ENCODE measurements around the gene SH2D2A.

SH2D2A gene

DNA sequence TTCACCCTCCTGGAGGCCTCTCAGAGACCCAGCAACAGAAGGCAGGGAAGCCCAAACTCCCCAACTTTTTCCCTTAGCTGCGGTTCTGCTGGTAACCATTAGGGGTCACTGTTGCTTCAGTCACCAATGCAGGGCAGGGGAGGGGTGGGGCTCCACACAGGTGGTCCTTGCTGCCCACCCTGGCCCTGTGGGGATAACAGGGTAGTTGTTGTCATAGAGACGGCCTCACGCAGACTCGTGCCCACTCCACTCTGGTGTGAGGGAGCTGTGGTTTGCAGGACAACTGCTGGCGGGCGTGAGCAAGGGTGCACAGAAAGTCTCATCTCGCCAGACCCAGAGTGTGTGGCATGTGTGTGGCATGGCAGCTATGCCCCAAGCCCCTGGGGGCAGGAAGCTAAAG lies 22.3 kb upstream of the SH2D2A start:
- no peak overlapping the region for H3K4me3 ChIP-seq (ENCODE audit: low read length)
- H3K27me3 ChIP-seq (replicated peaks; ENCODE audit: control insufficient read depth, insufficient read depth, low read length): peaks cover 44% of the 10 kb centered on the region
- DNase-seq (ENCODE audit: low read depth): peak; percentile 66
- H3K9me3 ChIP-seq (ENCODE audit: control insufficient read depth, low read length): no peaks in the 10 kb centered on the region
- no peak overlapping the region for H3K9ac ChIP-seq (ENCODE audit: low read length)
- no peaks in the 10 kb centered on the region for H3K36me3 ChIP-seq (ENCODE audit: control insufficient read depth, insufficient read depth, low read length, severe bottlenecking)
- H3K4me1 ChIP-seq (ENCODE audit: control insufficient read depth, insufficient read depth, low read length): no peaks in the 10 kb centered on the region

DNA sequence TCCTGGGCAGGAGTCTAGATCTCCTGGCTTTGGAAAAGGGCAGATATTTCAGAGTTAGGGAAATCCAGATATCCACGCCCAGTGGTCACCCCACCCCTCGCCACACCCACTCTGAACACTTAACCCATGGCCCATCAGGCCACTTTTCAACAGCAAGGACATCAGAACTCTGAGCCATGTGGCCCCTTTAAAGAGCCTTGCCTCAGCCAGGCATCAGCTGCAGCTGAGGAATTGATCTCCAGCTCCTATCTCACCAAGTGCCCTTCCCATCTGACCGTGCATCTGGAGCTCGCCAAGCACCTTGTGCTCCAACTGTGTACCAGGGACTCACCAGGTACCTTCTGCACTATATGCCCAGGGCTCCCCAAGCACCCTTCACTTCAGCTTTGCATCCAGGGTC lies 20.2 kb upstream of the SH2D2A start:
- Histone ChIP-seq H3K9ac (ENCODE audit: low read length) (no peak overlapping the region), H3K4me3 (ENCODE audit: low read length) (no peak overlapping the region), H3K36me3 (ENCODE audit: control insufficient read depth, insufficient read depth, low read length, severe bottlenecking) (no peaks in the 10 kb centered on the region), H3K4me1 (ENCODE audit: control insufficient read depth, insufficient read depth, low read length) (no peaks in the 10 kb centered on the region), H3K9me3 (ENCODE audit: control insufficient read depth, low read length) (no peaks in the 10 kb centered on the region), H3K27me3 (replicated peaks; ENCODE audit: control insufficient read depth, insufficient read depth, low read length) (peaks cover 49% of the 10 kb centered on the region)
- no peak for DNase-seq (ENCODE audit: low read depth)

DNA sequence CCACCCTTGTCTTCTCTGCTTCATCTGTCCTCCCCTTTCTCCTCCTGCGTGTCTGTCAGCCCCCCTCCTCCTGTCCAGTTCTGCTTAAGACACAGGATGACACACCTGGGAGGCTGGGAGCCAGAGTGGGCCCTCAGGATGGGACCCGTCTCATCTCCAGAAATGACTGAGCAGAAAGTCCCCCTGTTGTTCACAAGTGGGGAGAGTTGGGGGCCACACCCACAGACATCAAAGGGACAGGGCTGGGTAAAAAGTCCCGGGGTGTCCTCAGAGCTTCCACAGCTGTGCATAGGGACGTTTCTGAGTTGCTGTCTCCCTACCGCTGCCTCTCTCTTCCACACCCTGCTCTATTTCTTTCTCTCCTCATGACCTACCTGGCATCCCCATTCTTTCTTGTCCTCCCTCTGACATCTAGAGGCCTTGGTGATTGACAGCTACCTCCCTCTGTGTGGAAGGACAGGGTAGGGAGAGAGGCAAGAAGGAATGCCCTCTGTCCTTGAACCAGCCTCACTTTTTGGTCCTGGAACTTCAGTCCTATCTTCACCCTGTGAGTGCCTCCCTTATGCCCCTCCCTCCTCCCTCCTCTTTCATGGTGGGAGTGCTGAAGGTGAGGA lies 19.5 kb upstream of the SH2D2A start:
- H3K4me1 ChIP-seq (ENCODE audit: control insufficient read depth, insufficient read depth, low read length): no peaks in the 10 kb centered on the region
- H3K4me3 ChIP-seq (ENCODE audit: low read length): no peak overlapping the region
- no peaks in the 10 kb centered on the region for H3K36me3 ChIP-seq (ENCODE audit: control insufficient read depth, insufficient read depth, low read length, severe bottlenecking)
- no peak for DNase-seq (ENCODE audit: low read depth)
- H3K27me3 ChIP-seq (replicated peaks; ENCODE audit: control insufficient read depth, insufficient read depth, low read length): peaks cover 52% of the 10 kb centered on the region
- no peaks in the 10 kb centered on the region for H3K9me3 ChIP-seq (ENCODE audit: control insufficient read depth, low read length)
- no peak overlapping the region for H3K9ac ChIP-seq (ENCODE audit: low read length)

DNA sequence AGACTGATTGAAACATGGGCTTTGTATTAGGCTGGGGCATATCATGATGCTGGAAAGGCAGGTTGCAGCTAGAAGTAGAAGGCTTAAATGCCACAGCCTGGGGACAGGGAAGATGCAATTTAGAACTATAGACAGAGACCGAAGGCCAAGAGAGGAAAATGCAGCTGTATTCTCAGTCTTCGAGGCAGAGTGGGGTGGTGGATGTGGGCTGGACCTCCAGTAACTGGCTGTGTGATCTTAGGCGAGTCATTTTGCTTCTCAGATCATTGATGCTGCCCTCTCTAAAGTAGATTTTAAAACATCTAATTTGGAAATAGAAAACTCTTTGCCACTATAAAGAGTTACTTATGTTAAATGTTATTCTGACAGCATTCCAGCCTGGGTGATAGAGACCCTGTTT lies 17.7 kb upstream of the SH2D2A start:
- Histone ChIP-seq H3K9ac (ENCODE audit: low read length) (no peak overlapping the region), H3K9me3 (ENCODE audit: control insufficient read depth, low read length) (no peaks in the 10 kb centered on the region), H3K4me3 (ENCODE audit: low read length) (no peak overlapping the region), H3K27me3 (replicated peaks; ENCODE audit: control insufficient read depth, insufficient read depth, low read length) (peaks cover 46% of the 10 kb centered on the region), H3K36me3 (ENCODE audit: control insufficient read depth, insufficient read depth, low read length, severe bottlenecking) (no peaks in the 10 kb centered on the region), H3K4me1 (ENCODE audit: control insufficient read depth, insufficient read depth, low read length) (no peaks in the 10 kb centered on the region)
- no peak for DNase-seq (ENCODE audit: low read depth)

DNA sequence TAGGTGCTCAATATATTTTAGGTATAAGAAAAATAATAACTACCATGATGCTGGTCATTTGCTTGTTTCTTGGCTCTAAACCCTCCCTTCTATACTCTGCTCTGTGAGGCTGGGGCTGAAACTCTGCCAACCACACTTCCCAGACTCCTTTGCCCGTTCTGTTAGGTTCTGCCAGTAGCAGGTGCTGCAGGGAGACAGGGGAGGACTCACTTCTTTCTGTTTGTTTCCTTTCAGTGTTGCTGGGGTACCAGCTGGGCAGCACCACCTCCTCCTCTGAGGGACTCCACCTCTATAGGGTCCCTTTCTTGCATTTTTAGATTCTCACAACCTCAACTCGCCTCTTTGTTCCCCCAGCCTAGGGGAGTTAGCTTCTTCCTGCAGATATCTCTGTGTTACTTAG lies 17.0 kb upstream of the SH2D2A start:
- Histone ChIP-seq H3K4me1 (ENCODE audit: control insufficient read depth, insufficient read depth, low read length) (no peaks in the 10 kb centered on the region), H3K36me3 (ENCODE audit: control insufficient read depth, insufficient read depth, low read length, severe bottlenecking) (no peaks in the 10 kb centered on the region), H3K4me3 (ENCODE audit: low read length) (no peak overlapping the region), H3K9ac (ENCODE audit: low read length) (no peak overlapping the region), H3K9me3 (ENCODE audit: control insufficient read depth, low read length) (no peaks in the 10 kb centered on the region), H3K27me3 (replicated peaks; ENCODE audit: control insufficient read depth, insufficient read depth, low read length) (peaks cover 44% of the 10 kb centered on the region)
- no peak for DNase-seq (ENCODE audit: low read depth)

DNA sequence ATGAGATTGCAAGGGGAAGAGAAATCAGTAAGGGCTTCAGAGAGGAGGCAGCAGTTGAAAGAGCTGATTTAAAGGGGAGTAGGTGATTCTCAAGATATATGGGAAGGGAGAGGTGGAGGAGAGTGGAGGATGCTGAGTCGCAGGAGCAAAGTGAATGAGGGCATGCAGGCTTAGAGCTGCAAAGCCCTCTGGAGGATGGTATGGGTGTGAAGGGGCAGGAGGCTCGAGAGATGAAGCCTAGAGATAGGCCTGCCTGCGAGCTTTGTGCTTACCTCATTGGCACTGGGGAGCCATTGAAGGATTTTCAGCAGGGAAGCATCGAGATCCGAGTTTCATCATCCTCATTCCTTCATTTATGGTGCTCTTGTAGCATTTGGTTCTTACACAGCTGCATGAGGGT lies 15.8 kb upstream of the SH2D2A start:
- Histone ChIP-seq H3K36me3 (ENCODE audit: control insufficient read depth, insufficient read depth, low read length, severe bottlenecking) (no peaks in the 10 kb centered on the region), H3K4me1 (ENCODE audit: control insufficient read depth, insufficient read depth, low read length) (no peaks in the 10 kb centered on the region), H3K9ac (ENCODE audit: low read length) (no peak overlapping the region), H3K9me3 (ENCODE audit: control insufficient read depth, low read length) (no peaks in the 10 kb centered on the region), H3K4me3 (ENCODE audit: low read length) (no peak overlapping the region), H3K27me3 (replicated peaks; ENCODE audit: control insufficient read depth, insufficient read depth, low read length) (peaks cover 44% of the 10 kb centered on the region)
- DNase-seq (ENCODE audit: low read depth): no peak

DNA sequence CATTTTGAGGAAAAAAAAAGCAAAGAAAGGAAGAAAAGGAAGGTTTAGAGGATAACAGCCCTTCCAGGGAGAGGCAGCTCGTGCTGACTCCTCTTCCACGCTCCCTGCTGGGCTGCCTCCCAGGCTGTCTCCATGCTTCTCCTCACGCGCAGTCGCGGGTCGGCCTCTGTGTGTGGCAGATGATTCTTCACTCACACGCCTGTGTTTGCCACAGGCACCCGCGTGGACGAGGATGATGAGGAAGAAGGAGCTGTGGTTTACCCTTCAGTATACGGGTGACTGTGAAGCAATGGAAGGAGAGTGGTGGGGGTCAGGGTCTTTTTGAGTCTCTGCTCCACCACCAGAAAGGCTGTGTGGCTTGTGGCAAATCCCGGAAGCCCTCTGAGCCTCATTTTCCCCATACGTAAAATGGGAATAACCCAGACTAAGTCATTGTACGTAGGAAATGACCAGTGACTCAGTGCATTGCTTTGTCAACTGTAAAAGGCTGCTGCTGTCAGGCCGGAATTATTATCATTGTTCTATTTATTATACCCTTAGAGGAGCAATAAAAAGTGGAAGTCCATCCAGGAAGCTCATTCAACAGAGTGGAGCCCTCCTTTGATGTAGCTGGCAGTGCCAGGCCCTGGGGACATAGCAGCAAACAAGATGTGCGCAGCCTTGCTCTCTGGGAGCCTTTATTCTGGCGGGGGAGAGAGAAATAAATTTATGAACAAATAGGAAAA lies 11.9 kb upstream of the SH2D2A start:
- H3K9ac ChIP-seq (ENCODE audit: low read length): no peak overlapping the region
- H3K4me3 ChIP-seq (ENCODE audit: low read length): no peak overlapping the region
- H3K36me3 ChIP-seq (ENCODE audit: control insufficient read depth, insufficient read depth, low read length, severe bottlenecking): no peaks in the 10 kb centered on the region
- no peaks in the 10 kb centered on the region for H3K4me1 ChIP-seq (ENCODE audit: control insufficient read depth, insufficient read depth, low read length)
- peaks cover 23% of the 10 kb centered on the region for H3K27me3 ChIP-seq (replicated peaks; ENCODE audit: control insufficient read depth, insufficient read depth, low read length)
- no peak for DNase-seq (ENCODE audit: low read depth)
- no peaks in the 10 kb centered on the region for H3K9me3 ChIP-seq (ENCODE audit: control insufficient read depth, low read length)

DNA sequence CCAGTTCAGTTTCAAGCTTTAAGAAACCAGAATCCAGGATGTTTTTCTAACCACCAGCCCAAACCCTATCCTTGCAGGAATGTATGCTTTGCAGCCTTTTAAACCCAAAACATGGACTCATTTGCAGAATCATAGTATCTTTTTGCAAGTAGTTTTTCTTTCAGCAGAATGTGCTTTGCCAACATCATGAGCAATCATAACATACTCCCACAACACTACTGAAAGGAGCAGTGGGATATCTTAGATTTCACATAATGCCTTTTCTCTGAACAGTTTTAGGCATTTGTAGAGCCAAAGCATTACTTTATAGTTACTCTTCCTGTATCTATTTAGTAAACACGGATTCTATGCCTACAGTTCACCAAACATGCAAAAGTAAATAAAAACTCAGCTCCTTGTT lies 10.0 kb upstream of the SH2D2A start:
- no peak overlapping the region for H3K4me3 ChIP-seq (ENCODE audit: low read length)
- H3K4me1 ChIP-seq (ENCODE audit: control insufficient read depth, insufficient read depth, low read length): no peaks in the 10 kb centered on the region

DNA sequence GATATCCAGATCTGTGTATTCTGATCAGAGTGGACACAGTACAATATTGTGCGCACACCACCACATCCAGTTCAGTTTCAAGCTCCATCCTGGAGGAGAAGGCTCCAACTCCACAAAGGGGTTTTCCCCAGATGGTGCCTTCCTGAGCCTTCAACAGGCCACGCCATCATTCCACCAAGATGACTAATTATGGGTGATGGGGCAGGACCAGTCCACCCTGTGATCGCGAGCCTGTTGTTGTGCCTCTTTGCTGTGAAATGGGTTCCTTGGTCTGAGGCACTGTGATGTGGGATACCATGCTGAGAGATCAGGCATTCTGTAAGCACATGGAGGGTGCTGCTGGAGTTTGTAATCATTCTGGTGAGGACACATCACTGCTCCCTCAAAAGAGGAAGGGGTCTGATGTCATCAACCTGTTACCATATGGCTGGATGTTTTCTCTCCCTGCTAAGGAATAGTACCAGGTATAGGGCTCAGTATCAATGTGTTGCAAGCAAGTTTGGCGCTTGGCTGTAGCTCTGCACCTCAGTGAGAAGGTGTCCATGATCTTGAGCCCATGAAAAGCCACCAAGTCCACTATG lies 6.7 kb upstream of the SH2D2A start:
- DNase-seq (ENCODE audit: low read depth): no peak
- no peaks in the 10 kb centered on the region for H3K9me3 ChIP-seq (ENCODE audit: control insufficient read depth, low read length)
- no peaks in the 10 kb centered on the region for H3K27me3 ChIP-seq (replicated peaks; ENCODE audit: control insufficient read depth, insufficient read depth, low read length)
- no peaks in the 10 kb centered on the region for H3K4me1 ChIP-seq (ENCODE audit: control insufficient read depth, insufficient read depth, low read length)
- no peak overlapping the region for H3K4me3 ChIP-seq (ENCODE audit: low read length)
- H3K36me3 ChIP-seq (ENCODE audit: control insufficient read depth, insufficient read depth, low read length, severe bottlenecking): no peaks in the 10 kb centered on the region
- H3K9ac ChIP-seq (ENCODE audit: low read length): no peak overlapping the region

More for the DNA sequence above, 10.0 kb upstream of the SH2D2A start:
- no peaks in the 10 kb centered on the region for H3K36me3 ChIP-seq (ENCODE audit: control insufficient read depth, insufficient read depth, low read length, severe bottlenecking)
- no peaks in the 10 kb centered on the region for H3K9me3 ChIP-seq (ENCODE audit: control insufficient read depth, low read length)
- peak; percentile 34 for DNase-seq (ENCODE audit: low read depth)
- H3K9ac ChIP-seq (ENCODE audit: low read length): no peak overlapping the region
- peaks cover 7% of the 10 kb centered on the region for H3K27me3 ChIP-seq (replicated peaks; ENCODE audit: control insufficient read depth, insufficient read depth, low read length)

DNA sequence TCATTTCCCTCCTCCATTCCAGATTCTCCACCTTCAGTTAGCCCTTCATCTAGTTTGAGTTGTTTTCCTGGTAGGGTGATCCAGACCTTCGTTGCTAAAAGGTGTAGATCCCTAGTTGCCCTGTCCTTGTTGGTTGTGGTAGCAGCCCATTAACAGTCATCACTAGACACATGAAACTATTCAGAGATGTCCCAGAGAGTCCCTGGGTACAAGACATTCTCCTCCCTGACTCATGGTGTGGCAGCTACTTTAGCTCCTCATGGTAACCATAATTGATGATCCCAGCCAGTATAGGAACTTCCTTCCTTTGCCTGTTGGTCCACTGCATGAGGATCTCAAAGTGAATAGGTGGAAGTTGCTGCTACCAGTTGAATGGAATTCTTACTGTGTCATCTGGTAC lies 6.0 kb upstream of the SH2D2A start:
- no peaks in the 10 kb centered on the region for H3K36me3 ChIP-seq (ENCODE audit: control insufficient read depth, insufficient read depth, low read length, severe bottlenecking)
- H3K27me3 ChIP-seq (replicated peaks; ENCODE audit: control insufficient read depth, insufficient read depth, low read length): no peaks in the 10 kb centered on the region
- no peak overlapping the region for H3K4me3 ChIP-seq (ENCODE audit: low read length)
- no peak overlapping the region for H3K9ac ChIP-seq (ENCODE audit: low read length)
- H3K9me3 ChIP-seq (ENCODE audit: control insufficient read depth, low read length): no peaks in the 10 kb centered on the region
- DNase-seq (ENCODE audit: low read depth): no peak
- H3K4me1 ChIP-seq (ENCODE audit: control insufficient read depth, insufficient read depth, low read length): no peaks in the 10 kb centered on the region

DNA sequence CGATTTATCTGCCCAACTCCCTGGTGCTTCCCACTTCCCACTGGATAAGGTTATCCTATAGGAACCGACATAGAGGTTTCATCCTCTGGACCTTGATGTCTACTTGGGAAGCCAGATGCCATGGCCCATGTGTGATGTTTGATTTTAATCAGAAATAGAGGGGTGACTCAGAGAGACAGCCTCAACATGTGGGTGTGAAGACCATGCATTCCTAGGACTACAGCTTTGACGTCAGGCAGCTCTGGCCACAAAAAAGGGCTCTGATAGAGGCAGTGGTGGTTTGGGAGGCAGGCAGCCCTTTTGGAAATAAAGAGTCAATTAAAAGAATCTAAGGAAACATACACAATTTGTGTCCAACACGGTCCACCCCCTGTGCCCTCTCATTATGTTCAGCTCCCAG lies 5.2 kb upstream of the SH2D2A start:
- Histone ChIP-seq H3K4me1 (ENCODE audit: control insufficient read depth, insufficient read depth, low read length) (no peaks in the 10 kb centered on the region), H3K9ac (ENCODE audit: low read length) (no peak overlapping the region), H3K36me3 (ENCODE audit: control insufficient read depth, insufficient read depth, low read length, severe bottlenecking) (no peaks in the 10 kb centered on the region), H3K9me3 (ENCODE audit: control insufficient read depth, low read length) (no peaks in the 10 kb centered on the region), H3K27me3 (replicated peaks; ENCODE audit: control insufficient read depth, insufficient read depth, low read length) (no peaks in the 10 kb centered on the region), H3K4me3 (ENCODE audit: low read length) (no peak overlapping the region)
- no peak for DNase-seq (ENCODE audit: low read depth)

All from adipocyte (in vitro differentiated cells).